Measurements from ENCODE around the gene PRSS33. TPM values are rescaled to one million over a fixed set of nuclear protein-coding genes. Genes with fewer than 3 reads are reported as not detected.

The PRSS33 gene
- total and polyA plus RNA-seq, 9 of the 15 experiments (the other 6 are each of a cell fraction or from before 2014, with no cell fraction given), result not detected

DNA sequence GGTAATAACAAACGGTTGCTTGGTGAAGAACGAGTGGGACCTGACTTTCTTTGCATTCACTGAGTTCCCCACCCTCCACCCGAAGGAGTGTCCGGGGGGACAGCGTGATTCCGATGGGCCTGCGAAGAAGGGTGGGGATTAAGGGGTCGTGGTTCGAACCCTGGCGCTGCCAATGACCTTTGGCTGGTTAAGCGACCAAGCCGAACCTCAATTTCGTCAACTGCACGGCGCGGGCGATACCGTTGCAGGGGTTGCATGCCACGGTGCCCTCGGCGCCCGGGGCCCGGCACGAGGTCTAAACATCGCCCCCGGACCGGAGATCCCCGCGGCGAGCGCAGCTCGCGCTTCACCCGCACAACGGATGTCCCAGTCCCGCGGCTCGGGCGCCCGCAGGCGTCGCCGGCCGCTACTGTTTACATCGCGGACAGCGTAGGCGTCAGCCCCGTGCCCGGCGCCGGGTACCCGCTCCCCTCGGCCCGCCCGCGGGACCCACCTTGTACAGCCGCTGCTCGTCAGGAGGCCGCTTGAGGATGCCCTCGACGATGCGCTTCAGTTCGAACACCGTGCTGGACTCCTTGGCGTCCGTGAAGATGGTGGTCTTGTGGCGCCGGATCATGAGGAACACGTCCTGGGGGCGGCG, 10.7 kb downstream of the PRSS33 start (continued):
- TF ChIP-seq L3MBTL2 (IDR thresholded peaks at IDR 0.05) (peak; percentile 59), ZNF197 (CRISPR knock-in tag; IDR thresholded peaks at IDR 0.05; ENCODE audit: low read depth) (no peak), HMGN3 (IDR thresholded peaks at IDR 0.05; ENCODE audit: borderline replicate concordance, extremely low read depth, insufficient read length, low read depth, low read length) (peak; percentile 29), ZKSCAN1 (IDR thresholded peaks at IDR 0.05; ENCODE audit: low read depth, low read length) (no peak), EGR1 (conservative IDR thresholded peaks at IDR 0.05) (peak; percentile 77)
- TF ChIP-seq, protein P1, sequence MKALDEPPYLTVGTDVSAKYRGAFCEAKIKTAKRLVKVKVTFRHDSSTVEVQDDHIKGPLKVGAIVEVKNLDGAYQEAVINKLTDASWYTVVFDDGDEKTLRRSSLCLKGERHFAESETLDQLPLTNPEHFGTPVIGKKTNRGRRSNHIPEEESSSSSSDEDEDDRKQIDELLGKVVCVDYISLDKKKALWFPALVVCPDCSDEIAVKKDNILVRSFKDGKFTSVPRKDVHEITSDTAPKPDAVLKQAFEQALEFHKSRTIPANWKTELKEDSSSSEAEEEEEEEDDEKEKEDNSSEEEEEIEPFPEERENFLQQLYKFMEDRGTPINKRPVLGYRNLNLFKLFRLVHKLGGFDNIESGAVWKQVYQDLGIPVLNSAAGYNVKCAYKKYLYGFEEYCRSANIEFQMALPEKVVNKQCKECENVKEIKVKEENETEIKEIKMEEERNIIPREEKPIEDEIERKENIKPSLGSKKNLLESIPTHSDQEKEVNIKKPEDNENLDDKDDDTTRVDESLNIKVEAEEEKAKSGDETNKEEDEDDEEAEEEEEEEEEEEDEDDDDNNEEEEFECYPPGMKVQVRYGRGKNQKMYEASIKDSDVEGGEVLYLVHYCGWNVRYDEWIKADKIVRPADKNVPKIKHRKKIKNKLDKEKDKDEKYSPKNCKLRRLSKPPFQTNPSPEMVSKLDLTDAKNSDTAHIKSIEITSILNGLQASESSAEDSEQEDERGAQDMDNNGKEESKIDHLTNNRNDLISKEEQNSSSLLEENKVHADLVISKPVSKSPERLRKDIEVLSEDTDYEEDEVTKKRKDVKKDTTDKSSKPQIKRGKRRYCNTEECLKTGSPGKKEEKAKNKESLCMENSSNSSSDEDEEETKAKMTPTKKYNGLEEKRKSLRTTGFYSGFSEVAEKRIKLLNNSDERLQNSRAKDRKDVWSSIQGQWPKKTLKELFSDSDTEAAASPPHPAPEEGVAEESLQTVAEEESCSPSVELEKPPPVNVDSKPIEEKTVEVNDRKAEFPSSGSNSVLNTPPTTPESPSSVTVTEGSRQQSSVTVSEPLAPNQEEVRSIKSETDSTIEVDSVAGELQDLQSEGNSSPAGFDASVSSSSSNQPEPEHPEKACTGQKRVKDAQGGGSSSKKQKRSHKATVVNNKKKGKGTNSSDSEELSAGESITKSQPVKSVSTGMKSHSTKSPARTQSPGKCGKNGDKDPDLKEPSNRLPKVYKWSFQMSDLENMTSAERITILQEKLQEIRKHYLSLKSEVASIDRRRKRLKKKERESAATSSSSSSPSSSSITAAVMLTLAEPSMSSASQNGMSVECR (CRISPR knock-in tag; IDR thresholded peaks at IDR 0.05), result peak; percentile 34; the same call in 1 of the 2 replicates
- TF ChIP-seq, protein P2, sequence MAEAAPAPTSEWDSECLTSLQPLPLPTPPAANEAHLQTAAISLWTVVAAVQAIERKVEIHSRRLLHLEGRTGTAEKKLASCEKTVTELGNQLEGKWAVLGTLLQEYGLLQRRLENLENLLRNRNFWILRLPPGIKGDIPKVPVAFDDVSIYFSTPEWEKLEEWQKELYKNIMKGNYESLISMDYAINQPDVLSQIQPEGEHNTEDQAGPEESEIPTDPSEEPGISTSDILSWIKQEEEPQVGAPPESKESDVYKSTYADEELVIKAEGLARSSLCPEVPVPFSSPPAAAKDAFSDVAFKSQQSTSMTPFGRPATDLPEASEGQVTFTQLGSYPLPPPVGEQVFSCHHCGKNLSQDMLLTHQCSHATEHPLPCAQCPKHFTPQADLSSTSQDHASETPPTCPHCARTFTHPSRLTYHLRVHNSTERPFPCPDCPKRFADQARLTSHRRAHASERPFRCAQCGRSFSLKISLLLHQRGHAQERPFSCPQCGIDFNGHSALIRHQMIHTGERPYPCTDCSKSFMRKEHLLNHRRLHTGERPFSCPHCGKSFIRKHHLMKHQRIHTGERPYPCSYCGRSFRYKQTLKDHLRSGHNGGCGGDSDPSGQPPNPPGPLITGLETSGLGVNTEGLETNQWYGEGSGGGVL (CRISPR knock-in tag; IDR thresholded peaks at IDR 0.05), result no peak
- TF ChIP-seq, protein P3, sequence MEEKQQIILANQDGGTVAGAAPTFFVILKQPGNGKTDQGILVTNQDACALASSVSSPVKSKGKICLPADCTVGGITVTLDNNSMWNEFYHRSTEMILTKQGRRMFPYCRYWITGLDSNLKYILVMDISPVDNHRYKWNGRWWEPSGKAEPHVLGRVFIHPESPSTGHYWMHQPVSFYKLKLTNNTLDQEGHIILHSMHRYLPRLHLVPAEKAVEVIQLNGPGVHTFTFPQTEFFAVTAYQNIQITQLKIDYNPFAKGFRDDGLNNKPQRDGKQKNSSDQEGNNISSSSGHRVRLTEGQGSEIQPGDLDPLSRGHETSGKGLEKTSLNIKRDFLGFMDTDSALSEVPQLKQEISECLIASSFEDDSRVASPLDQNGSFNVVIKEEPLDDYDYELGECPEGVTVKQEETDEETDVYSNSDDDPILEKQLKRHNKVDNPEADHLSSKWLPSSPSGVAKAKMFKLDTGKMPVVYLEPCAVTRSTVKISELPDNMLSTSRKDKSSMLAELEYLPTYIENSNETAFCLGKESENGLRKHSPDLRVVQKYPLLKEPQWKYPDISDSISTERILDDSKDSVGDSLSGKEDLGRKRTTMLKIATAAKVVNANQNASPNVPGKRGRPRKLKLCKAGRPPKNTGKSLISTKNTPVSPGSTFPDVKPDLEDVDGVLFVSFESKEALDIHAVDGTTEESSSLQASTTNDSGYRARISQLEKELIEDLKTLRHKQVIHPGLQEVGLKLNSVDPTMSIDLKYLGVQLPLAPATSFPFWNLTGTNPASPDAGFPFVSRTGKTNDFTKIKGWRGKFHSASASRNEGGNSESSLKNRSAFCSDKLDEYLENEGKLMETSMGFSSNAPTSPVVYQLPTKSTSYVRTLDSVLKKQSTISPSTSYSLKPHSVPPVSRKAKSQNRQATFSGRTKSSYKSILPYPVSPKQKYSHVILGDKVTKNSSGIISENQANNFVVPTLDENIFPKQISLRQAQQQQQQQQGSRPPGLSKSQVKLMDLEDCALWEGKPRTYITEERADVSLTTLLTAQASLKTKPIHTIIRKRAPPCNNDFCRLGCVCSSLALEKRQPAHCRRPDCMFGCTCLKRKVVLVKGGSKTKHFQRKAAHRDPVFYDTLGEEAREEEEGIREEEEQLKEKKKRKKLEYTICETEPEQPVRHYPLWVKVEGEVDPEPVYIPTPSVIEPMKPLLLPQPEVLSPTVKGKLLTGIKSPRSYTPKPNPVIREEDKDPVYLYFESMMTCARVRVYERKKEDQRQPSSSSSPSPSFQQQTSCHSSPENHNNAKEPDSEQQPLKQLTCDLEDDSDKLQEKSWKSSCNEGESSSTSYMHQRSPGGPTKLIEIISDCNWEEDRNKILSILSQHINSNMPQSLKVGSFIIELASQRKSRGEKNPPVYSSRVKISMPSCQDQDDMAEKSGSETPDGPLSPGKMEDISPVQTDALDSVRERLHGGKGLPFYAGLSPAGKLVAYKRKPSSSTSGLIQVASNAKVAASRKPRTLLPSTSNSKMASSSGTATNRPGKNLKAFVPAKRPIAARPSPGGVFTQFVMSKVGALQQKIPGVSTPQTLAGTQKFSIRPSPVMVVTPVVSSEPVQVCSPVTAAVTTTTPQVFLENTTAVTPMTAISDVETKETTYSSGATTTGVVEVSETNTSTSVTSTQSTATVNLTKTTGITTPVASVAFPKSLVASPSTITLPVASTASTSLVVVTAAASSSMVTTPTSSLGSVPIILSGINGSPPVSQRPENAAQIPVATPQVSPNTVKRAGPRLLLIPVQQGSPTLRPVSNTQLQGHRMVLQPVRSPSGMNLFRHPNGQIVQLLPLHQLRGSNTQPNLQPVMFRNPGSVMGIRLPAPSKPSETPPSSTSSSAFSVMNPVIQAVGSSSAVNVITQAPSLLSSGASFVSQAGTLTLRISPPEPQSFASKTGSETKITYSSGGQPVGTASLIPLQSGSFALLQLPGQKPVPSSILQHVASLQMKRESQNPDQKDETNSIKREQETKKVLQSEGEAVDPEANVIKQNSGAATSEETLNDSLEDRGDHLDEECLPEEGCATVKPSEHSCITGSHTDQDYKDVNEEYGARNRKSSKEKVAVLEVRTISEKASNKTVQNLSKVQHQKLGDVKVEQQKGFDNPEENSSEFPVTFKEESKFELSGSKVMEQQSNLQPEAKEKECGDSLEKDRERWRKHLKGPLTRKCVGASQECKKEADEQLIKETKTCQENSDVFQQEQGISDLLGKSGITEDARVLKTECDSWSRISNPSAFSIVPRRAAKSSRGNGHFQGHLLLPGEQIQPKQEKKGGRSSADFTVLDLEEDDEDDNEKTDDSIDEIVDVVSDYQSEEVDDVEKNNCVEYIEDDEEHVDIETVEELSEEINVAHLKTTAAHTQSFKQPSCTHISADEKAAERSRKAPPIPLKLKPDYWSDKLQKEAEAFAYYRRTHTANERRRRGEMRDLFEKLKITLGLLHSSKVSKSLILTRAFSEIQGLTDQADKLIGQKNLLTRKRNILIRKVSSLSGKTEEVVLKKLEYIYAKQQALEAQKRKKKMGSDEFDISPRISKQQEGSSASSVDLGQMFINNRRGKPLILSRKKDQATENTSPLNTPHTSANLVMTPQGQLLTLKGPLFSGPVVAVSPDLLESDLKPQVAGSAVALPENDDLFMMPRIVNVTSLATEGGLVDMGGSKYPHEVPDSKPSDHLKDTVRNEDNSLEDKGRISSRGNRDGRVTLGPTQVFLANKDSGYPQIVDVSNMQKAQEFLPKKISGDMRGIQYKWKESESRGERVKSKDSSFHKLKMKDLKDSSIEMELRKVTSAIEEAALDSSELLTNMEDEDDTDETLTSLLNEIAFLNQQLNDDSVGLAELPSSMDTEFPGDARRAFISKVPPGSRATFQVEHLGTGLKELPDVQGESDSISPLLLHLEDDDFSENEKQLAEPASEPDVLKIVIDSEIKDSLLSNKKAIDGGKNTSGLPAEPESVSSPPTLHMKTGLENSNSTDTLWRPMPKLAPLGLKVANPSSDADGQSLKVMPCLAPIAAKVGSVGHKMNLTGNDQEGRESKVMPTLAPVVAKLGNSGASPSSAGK (IDR thresholded peaks at IDR 0.05), result peak; percentile 51; the same call in 1 of the 2 replicates

Measured in K562 (cell line).